GM12801 (cell line): ENCODE results near the gene ABCC1.

Experiments
- CTCF ChIP-seq: IDR thresholded peaks from one replicate; pipeline ENCODE4 v1.5.1; 2011; ENCODE audit warnings: control low read depth; ENCODE audit not compliant: insufficient read length; ENCODE audit errors: extremely low read depth

Gene ABCC1

GRCh38 chr16:15950161-15950854 is 892 bp downstream of the ABCC1 start:
- no peak for TF ChIP-seq CTCF

DNA sequence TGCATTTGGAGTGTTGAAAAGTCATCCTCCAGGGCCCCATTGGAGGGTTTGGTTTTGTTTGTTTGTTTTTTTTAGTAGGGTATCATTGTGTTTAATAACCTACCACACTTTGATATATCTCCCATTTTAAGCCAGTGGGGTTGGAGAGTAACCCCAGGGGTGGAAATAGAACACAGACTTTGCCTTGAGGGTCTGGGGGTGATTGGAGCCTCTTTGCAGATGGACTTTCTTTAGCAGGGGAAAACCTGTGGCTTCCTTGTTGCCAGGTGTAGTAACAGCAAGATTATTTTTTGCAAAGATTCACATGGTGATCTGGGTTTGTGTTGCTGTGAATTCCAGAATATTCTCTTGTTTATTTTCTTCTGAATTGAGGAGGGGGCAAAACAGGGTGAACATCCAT is 1.5 kb downstream of the ABCC1 start:
- no peak for TF ChIP-seq CTCF

DNA sequence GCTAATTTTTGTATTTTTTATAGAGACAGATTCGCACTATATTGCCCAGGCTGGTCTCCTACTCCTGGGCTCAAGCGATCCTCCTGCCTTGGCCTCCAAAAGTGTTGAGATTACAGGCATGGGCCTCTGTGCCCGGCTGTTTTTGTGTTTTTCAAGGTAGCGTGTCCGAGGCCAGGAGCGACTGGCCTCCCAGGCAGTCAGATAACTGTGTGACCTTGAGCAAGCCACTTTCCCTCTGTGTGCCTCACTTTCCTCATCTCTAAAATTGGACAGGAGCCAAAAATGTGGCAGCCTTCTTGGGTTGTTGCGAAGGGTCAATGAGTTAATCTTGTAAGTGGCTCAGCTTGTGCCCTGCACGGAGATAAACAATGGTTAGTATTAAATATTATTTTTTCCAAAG is 2.4 kb downstream of the ABCC1 start:
- TF ChIP-seq CTCF, result no peak

DNA sequence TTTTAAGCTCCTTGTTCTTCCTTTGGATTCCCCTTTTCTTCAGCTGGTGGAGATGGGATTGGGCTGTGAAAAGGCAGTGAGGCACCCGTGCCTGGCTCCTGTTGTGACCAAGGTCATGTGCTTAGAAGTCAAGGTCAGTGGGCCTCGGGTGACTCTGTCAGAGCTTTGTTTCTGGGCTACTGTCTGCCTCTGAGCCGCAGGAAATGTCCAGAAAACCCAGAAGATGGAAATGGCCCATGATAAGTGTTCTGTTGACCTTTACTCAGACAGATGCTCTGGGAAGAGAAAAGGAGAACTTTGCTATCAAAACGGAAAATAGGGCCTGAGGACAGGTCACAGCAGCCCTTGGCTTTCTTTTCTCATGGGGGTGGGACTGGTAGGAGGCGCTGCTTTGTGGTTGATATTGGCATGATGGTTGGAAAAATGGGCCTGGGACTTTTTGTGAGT is 2.9 kb downstream of the ABCC1 start:
- no peak for TF ChIP-seq CTCF

GRCh38 chr16:15953477-15953876 is 4.1 kb downstream of the ABCC1 start:
- no peak for TF ChIP-seq CTCF

DNA sequence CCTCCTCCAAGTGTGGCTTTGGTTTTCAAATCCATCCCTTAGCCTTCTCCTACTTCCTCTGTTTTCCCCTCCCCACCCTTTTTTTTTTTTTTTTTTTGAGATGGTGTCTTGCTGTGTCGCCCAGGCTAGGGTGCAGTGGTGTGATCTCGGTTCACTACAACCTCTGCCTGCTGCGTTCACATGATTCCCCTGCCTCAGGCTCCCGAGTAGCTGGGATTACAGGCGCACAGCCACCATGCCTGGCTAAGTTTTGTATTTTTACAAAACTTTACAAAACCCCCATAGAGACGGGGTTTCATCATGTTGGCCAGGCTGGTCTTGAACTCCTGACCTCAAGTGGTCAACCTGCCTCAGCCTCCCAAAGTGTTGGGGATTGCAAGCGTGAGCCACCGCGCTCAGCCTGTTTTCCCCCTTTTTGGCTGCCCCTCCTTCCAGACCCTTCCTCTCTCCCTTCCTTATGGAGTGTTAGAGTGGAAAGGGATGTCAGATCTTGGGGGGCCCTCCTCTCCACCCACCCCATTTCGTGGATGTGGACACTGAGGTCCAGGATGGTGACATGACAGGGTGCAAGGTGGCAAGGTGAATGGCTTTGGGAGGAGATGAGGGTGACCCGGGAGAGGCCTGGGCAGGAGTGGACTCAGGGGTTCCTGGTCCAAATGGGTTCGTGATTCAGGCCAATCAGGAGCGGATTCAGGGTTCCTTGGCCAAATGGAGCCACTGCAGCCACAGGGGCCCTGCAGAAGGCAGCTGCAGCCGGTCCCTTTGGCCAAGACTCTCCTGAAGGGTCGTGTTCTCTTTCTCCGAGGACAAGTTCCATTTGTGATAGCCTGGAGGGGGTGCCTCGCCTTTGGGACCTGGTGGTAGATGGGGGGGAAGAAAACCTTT is 4.8 kb downstream of the ABCC1 start:
- TF ChIP-seq CTCF, result no peak

GRCh38 chr16:15954814-15955151 is 5.4 kb downstream of the ABCC1 start:
- TF ChIP-seq CTCF, result no peak
